ENCODE results near the gene ZNF750.

- TF ChIP-seq EZH2 (IDR thresholded peaks at IDR 0.05; ENCODE audit: borderline replicate concordance, low read length): no peak
- TF ChIP-seq CTCF (IDR thresholded peaks at IDR 0.05; ENCODE audit: low read length): no peak
Observed at GRCh38 chr17:82873521-82873920, 33.7 kb upstream of the ZNF750 start.

Data from OCI-LY1 (cell line).